SK-N-SH (cell line): ENCODE measurements around the gene ABHD2. TPM values are rescaled to one million over a fixed set of nuclear protein-coding genes. Genes with fewer than 3 reads are reported as not detected.

Experiments used
- CTCF ChIA-PET: fragments of 300-600, 350-600 bp; formaldehyde crosslinking; extraction: SDS; loops from one replicate; lab custom pipeline; 2021; lab: Yijun Ruan, JAX
- POLR2A ChIA-PET: fragments of 350-600 bp; sonication (Branson Sonifier 250); formaldehyde crosslinking; extraction: SDS; loops from one replicate; lab custom pipeline; 2020; ENCODE audit warnings: antibody characterized with exemption, inconsistent platforms; lab: Yijun Ruan, JAX
- DNase-seq: peaks from one replicate; pipeline ENCODE4 v3.0.0; 2012
- H2AFZ ChIP-seq: fragments of 200-600 bp; sonication (generic); 2 replicates; pipeline ENCODE4 v1.8.1; 2016; ENCODE audit warnings: antibody characterized with exemption, mild to moderate bottlenecking, low read depth
- H3F3A ChIP-seq: fragments of 200-600 bp; sonication (generic); replicated peaks from 2 replicates; pipeline ENCODE3; 2016; ENCODE audit warnings: antibody characterized with exemption, mild to moderate bottlenecking; ENCODE audit not compliant: insufficient read depth
- H3K27ac ChIP-seq, 2 experiments: fragments of 200-500 bp in 1 of 2; fragments of 200-600 bp in 1 of 2; sonication (Bioruptor generic) in 1 of 2; sonication (generic), shearing (Covaris generic) in 1 of 2; 2 replicates each; pipeline versions ENCODE4 v1.5.1 to v1.6.1; 2014 to 2016; ENCODE audit warnings: low read depth in 2 of 2, inconsistent platforms in 1 of 2, low read length in 1 of 2, mild to moderate bottlenecking in 1 of 2, mixed read lengths in 1 of 2
- H3K27me3 ChIP-seq: fragments of 200-600 bp; sonication (generic), shearing (Covaris generic); 2 replicates; pipeline ENCODE4 v1.6.1; 2016; ENCODE audit warnings: mixed run types; ENCODE audit not compliant: insufficient read depth
- H3K36me3 ChIP-seq, 2 experiments: fragments of 200-500 bp in 1 of 2; fragments of 200-600 bp in 1 of 2; sonication (Bioruptor generic) in 1 of 2; sonication (generic) in 1 of 2; replicated peaks in 1 of 2; 2 replicates each; pipeline versions ENCODE3 to v1.5.1; 2014 to 2016; ENCODE audit warnings: low read length in 1 of 2, mild to moderate bottlenecking in 1 of 2; ENCODE audit not compliant: insufficient read depth in 2 of 2, control insufficient read depth in 1 of 2
- H3K4me1 ChIP-seq, 2 experiments: fragments of 200-500 bp in 1 of 2; fragments of 200-600 bp in 1 of 2; sonication (Bioruptor generic) in 1 of 2; sonication (generic), shearing (Covaris generic) in 1 of 2; 2 replicates each; pipeline versions ENCODE4 v1.5.1 to v1.6.1; 2014 to 2016; ENCODE audit warnings: low read depth in 1 of 2, low read length in 1 of 2, mixed run types in 1 of 2; ENCODE audit not compliant: insufficient read depth in 2 of 2, control insufficient read depth in 1 of 2
- H3K4me2 ChIP-seq: fragments of 200-600 bp; sonication (generic), shearing (Covaris generic); 2 replicates; pipeline ENCODE4 v1.6.1; 2017; ENCODE audit warnings: mixed run types
- H3K4me3 ChIP-seq, 2 experiments: fragments of 200-500 bp in 1 of 2; fragments of 200-600 bp in 1 of 2; sonication (Bioruptor generic) in 1 of 2; sonication (generic), shearing (Covaris generic) in 1 of 2; 2 replicates each; pipeline versions ENCODE4 v1.5.1 to v1.8.1; 2014 to 2016; ENCODE audit warnings: low read depth in 2 of 2, inconsistent platforms in 1 of 2, low read length in 1 of 2, mild to moderate bottlenecking in 1 of 2, mixed read lengths in 1 of 2, moderate library complexity in 1 of 2
- H3K79me2 ChIP-seq: fragments of 200-600 bp; sonication (generic); 2 replicates; pipeline ENCODE4 v1.8.1; 2017; ENCODE audit warnings: mild to moderate bottlenecking; ENCODE audit not compliant: insufficient read depth
- H3K9ac ChIP-seq: fragments of 200-600 bp; sonication (generic); 2 replicates; pipeline ENCODE4 v1.6.1; 2017; ENCODE audit warnings: mixed run types
- H3K9me2 ChIP-seq: fragments of 200-600 bp; sonication (generic); 2 replicates; pipeline ENCODE4 v1.6.1; 2017; ENCODE audit warnings: mixed run types
- H3K9me3 ChIP-seq: fragments of 200-600 bp; sonication (generic); 2 replicates; pipeline ENCODE4 v1.6.1; 2017; ENCODE audit warnings: mixed run types, mild to moderate bottlenecking, moderate library complexity
- H4K20me1 ChIP-seq: fragments of 200-600 bp; sonication (generic); 2 replicates; pipeline ENCODE4 v1.6.1; 2017; ENCODE audit warnings: mild to moderate bottlenecking, mixed run types; ENCODE audit not compliant: insufficient read depth
- CHD2 ChIP-seq: fragments of 150-350 bp; IDR thresholded peaks from 2 replicates; pipeline ENCODE4 v1.6.1; 2018; ENCODE audit warnings: low read length; ENCODE audit not compliant: partially characterized antibody
- CTCF ChIP-seq: fragments of 200-600 bp; sonication (generic); IDR thresholded peaks from 2 replicates; pipeline ENCODE4 v1.6.1; 2017; ENCODE audit warnings: antibody characterized with exemption, mild to moderate bottlenecking, moderate library complexity
- ELF1 ChIP-seq: IDR thresholded peaks from 2 replicates; pipeline ENCODE4 v1.4.0; 2012
- EP300 ChIP-seq, 2 experiments: IDR thresholded peaks; 2 replicates each; pipeline versions ENCODE4 v1.4.0 to v1.6.1; 2012; ENCODE audit warnings: borderline replicate concordance in 1 of 2, low read depth in 1 of 2, low read length in 1 of 2
- FOXJ3 ChIP-seq: sonication (generic); formaldehyde crosslinking; IDR thresholded peaks from 2 replicates; pipeline ENCODE4 v1.5.1; 2020; ENCODE audit warnings: mild to moderate bottlenecking, missing genetic modification reagents
- FOXM1 ChIP-seq: IDR thresholded peaks from 2 replicates; pipeline ENCODE4 v1.4.0; 2012; ENCODE audit warnings: low read depth, mild to moderate bottlenecking
- JUND ChIP-seq: IDR thresholded peaks from 2 replicates; pipeline ENCODE4 v1.4.0; 2012
- MXI1 ChIP-seq: IDR thresholded peaks from 2 replicates; pipeline ENCODE4 v1.6.1; 2012; ENCODE audit warnings: mild to moderate bottlenecking, low read depth, low read length, improper control_type of control experiment
- RCOR1 ChIP-seq: fragments of 150-350 bp; IDR thresholded peaks from 2 replicates; pipeline ENCODE4 v1.6.1; 2017; ENCODE audit warnings: antibody characterized with exemption, low read length
- REST ChIP-seq: IDR thresholded peaks from 2 replicates; pipeline ENCODE4 v1.6.1; 2012; ENCODE audit warnings: mild to moderate bottlenecking, low read depth, low read length, moderate library complexity
- RXRA ChIP-seq: IDR thresholded peaks from 2 replicates; pipeline ENCODE4 v1.4.0; 2012; ENCODE audit warnings: low read depth, mild to moderate bottlenecking, borderline replicate concordance
- TCF12 ChIP-seq: IDR thresholded peaks from 2 replicates; pipeline ENCODE4 v1.4.0; 2012
- USF1 ChIP-seq: IDR thresholded peaks from 2 replicates; pipeline ENCODE4 v1.4.0; 2012; ENCODE audit warnings: low read depth, borderline replicate concordance
- USF2 ChIP-seq: fragments of 150-350 bp; IDR thresholded peaks from 2 replicates; pipeline ENCODE4 v1.6.1; 2017; ENCODE audit warnings: antibody characterized with exemption, low read length, low read depth, borderline replicate concordance
- WGBS: methylation state at CpG from one replicate; pipeline ENCODE4 v1.1.6; 2017; ENCODE audit warnings: low lambda C conversion rate; 5-methylcytosine and 5-hydroxymethylcytosine counted together
- polyA plus RNA-seq, 3 experiments: library from polyadenylated mRNA; depleted of rRNA; stranded (reverse); fragments of >200 nt; gene quantifications; 2 replicates each; pipeline ENCODE4 v1.2.3, GENCODE V29; 2012

ABHD2 gene
- polyA plus RNA-seq, 1 of the 3 experiments (the other 2 are of a cell fraction) = 19.2 TPM

- ChIA-PET POLR2A (no interaction called here), CTCF (interaction anchor here (0.6 to 2.7 kb wide), 2 partner anchors 22 to 560 kb away, joined by 3 to 8 read pairs; no protein-coding TSS in a partner anchor)
- H3K79me2 ChIP-seq = no peaks in the 10 kb centered on the region
- 96% methylated on average over 9 of the region's 12 CpGs for whole genome bisulfite sequencing
- H3F3A ChIP-seq = peaks cover 3% of the 10 kb centered on the region
- H3K4me2 ChIP-seq = no peak overlapping the region
- no peaks in the 10 kb centered on the region for H3K9me2 ChIP-seq
- H3K4me3 ChIP-seq = no peak overlapping the region
- no peak overlapping the region for H2AFZ ChIP-seq
- H3K9ac ChIP-seq = no peak overlapping the region
- peaks cover 0 to 35% of the 10 kb centered on the region in 2 experiments for H3K36me3 ChIP-seq
- H3K4me1 ChIP-seq = no peaks in the 10 kb centered on the region; a peak in 1 of 4 replicates
- H3K9me3 ChIP-seq = no peaks in the 10 kb centered on the region
- no peaks in the 10 kb centered on the region for H3K27me3 ChIP-seq
- no peak for DNase-seq
- no peaks in the 10 kb centered on the region for H4K20me1 ChIP-seq
- TF ChIP-seq EP300 (IDR thresholded peaks at IDR 0.05; ENCODE audit: borderline replicate concordance in 1 of 2, low read depth in 1 of 2, low read length in 1 of 2) = no peak
- TF ChIP-seq USF2 = no peak
- no peak for TF ChIP-seq RCOR1
- no peak for TF ChIP-seq FOXJ3 (CRISPR knock-in tag)
- H3K27ac ChIP-seq = no peak overlapping the region
Measured at GRCh38 chr15:89200182-89200581, 111.9 kb downstream of the ABHD2 start.

- H3K9me3 ChIP-seq = no peaks in the 10 kb centered on the region
- no peak for DNase-seq
- H2AFZ ChIP-seq = no peak overlapping the region
- no peaks in the 10 kb centered on the region for H3K79me2 ChIP-seq
- no peak overlapping the region for H3K9ac ChIP-seq
- H3K27ac ChIP-seq = no peak overlapping the region
- TF ChIP-seq CTCF (no peak), FOXM1 (no peak), CHD2 (no peak), USF1 (no peak), RXRA (no peak), EP300 (IDR thresholded peaks at IDR 0.05; ENCODE audit: borderline replicate concordance in 1 of 2, low read depth in 1 of 2, low read length in 1 of 2) (no peak), ELF1 (no peak), REST (no peak), USF2 (no peak), FOXJ3 (CRISPR knock-in tag) (no peak), MXI1 (no peak), JUND (no peak), TCF12 (no peak)
- 96% methylated on average over 20 of the region's 20 CpGs for WGBS
- CTCF ChIA-PET = interaction anchor here (2.7 kb wide), 1 partner anchor 24 kb away, joined by 8 read pairs; no protein-coding TSS in a partner anchor
- H4K20me1 ChIP-seq = no peaks in the 10 kb centered on the region
- peaks cover 3% of the 10 kb centered on the region for H3F3A ChIP-seq
- H3K9me2 ChIP-seq = no peaks in the 10 kb centered on the region
- H3K4me1 ChIP-seq = no peaks in the 10 kb centered on the region; a peak in 1 of 4 replicates
- POLR2A ChIA-PET = no interaction called here
- no peak overlapping the region for H3K4me3 ChIP-seq
- H3K36me3 ChIP-seq = peaks cover 0 to 24% of the 10 kb centered on the region in 2 experiments
- H3K27me3 ChIP-seq = no peaks in the 10 kb centered on the region
- no peak overlapping the region for H3K4me2 ChIP-seq
Measured at GRCh38 chr15:89201465-89202005, 113.3 kb downstream of the ABHD2 start.
